K562 (cell line): Measurements from ENCODE around the gene USHBP1. TPM values are rescaled to one million over a fixed set of nuclear protein-coding genes. Genes with fewer than 3 reads are reported as not detected.

ENCODE experiments used
- BDP1 ChIP-seq: IDR thresholded peaks from 3 replicates; pipeline ENCODE4 v1.6.1; 2011; ENCODE audit not compliant: insufficient read length, insufficient read depth
- BRD4 ChIP-seq: fragments of 200-600 bp; sonication (generic); IDR thresholded peaks from 2 replicates; pipeline ENCODE4 v1.6.1; 2017; ENCODE audit warnings: inconsistent platforms
- CBX2 ChIP-seq: fragments of 200-600 bp; sonication (generic); IDR thresholded peaks from one replicate; pipeline ENCODE4 v1.6.1; 2012; ENCODE audit warnings: mild to moderate bottlenecking, low read length, inconsistent platforms; ENCODE audit not compliant: insufficient read depth, poor library complexity, severe bottlenecking
- CTBP1 ChIP-seq: fragments of 450-650 bp; IDR thresholded peaks from 2 replicates; pipeline ENCODE4 v1.6.1; 2016; ENCODE audit warnings: borderline replicate concordance
- EGR1 ChIP-seq: fragments of 450-650 bp; conservative IDR thresholded peaks from 2 replicates; pipeline ENCODE4 v1.6.1; 2017; ENCODE audit warnings: mild to moderate bottlenecking
- ESRRA ChIP-seq: fragments of 450-650 bp; IDR thresholded peaks from 2 replicates; pipeline ENCODE4 v1.6.1; 2014; ENCODE audit warnings: low read depth, mild to moderate bottlenecking, moderate library complexity, borderline replicate concordance
- GABPB2 ChIP-seq: fragments of 250-450 bp; sonication (Bioruptor Pico); conservative IDR thresholded peaks from 2 replicates; pipeline ENCODE4 v1.5.1; 2021; ENCODE audit warnings: mild to moderate bottlenecking
- MEIS2 ChIP-seq: fragments of 450-650 bp; IDR thresholded peaks from 2 replicates; pipeline ENCODE4 v1.6.1; 2014; ENCODE audit warnings: mild to moderate bottlenecking; ENCODE audit not compliant: partially characterized antibody
- NFRKB ChIP-seq: fragments of 450-650 bp; IDR thresholded peaks from 2 replicates; pipeline ENCODE4 v1.6.1; 2016; ENCODE audit warnings: low read depth
- NR2C2 ChIP-seq, 2 experiments: fragments of 200-800 bp in 1 of 2; sonication (Bioruptor generic) in 1 of 2; sonication (generic) in 1 of 2; formaldehyde crosslinking in 1 of 2; IDR thresholded peaks; 2 replicates each; pipeline versions ENCODE4 v1.6.1 to v1.8.0; 2016 to 2022; ENCODE audit warnings: mild to moderate bottlenecking in 1 of 2, missing compliant biosample characterization in 1 of 2, missing genetic modification characterization in 1 of 2, missing genetic modification reagents in 1 of 2
- NR3C1 ChIP-seq: sonication (generic); formaldehyde crosslinking; IDR thresholded peaks from 2 replicates; pipeline ENCODE4 v1.8.1; 2022; ENCODE audit warnings: missing genetic modification reagents
- NRF1 ChIP-seq, 2 experiments: fragments of 450-650 bp; IDR thresholded peaks in 1 of 2; conservative IDR thresholded peaks in 1 of 2; 2 replicates each; pipeline ENCODE4 v1.6.1; 2014; ENCODE audit warnings: mild to moderate bottlenecking in 2 of 2
- RBM17 ChIP-seq: fragments of 200-400 bp; formaldehyde crosslinking; IDR thresholded peaks from 2 replicates; pipeline ENCODE4 v1.6.1; 2017; ENCODE audit warnings: low read depth, mild to moderate bottlenecking, low read length, borderline replicate concordance
- RBM22 ChIP-seq: fragments of 200-400 bp; formaldehyde crosslinking; IDR thresholded peaks from 2 replicates; pipeline ENCODE4 v1.6.1; 2018; ENCODE audit warnings: low read length, low read depth; ENCODE audit not compliant: poor library complexity, severe bottlenecking
- TFAM ChIP-seq: fragments of 250-450 bp; sonication (Bioruptor Pico); conservative IDR thresholded peaks from 2 replicates; pipeline ENCODE4 v1.5.0; 2021; ENCODE audit warnings: mild to moderate bottlenecking, moderate library complexity
- TOE1 ChIP-seq, 2 experiments: fragments of 450-650 bp in 1 of 2; sonication (generic) in 1 of 2; formaldehyde crosslinking in 1 of 2; IDR thresholded peaks; 2 replicates each; pipeline versions ENCODE4 v1.7.1 to v1.8.0; 2016 to 2022; ENCODE audit warnings: borderline replicate concordance in 2 of 2, mild to moderate bottlenecking in 2 of 2, antibody characterized with exemption in 1 of 2, inconsistent platforms in 1 of 2, low read depth in 1 of 2, missing genetic modification reagents in 1 of 2, moderate library complexity in 1 of 2
- WHSC1 ChIP-seq: IDR thresholded peaks from one replicate; pipeline ENCODE4 v1.6.1; 2012; ENCODE audit warnings: low read length, control low read depth, inconsistent platforms
- ZNF146 ChIP-seq: IDR thresholded peaks from one replicate; pipeline ENCODE4 v1.6.1; 2018; ENCODE audit warnings: missing compliant biosample characterization; ENCODE audit not compliant: unreplicated experiment
- ZNF175 ChIP-seq: fragments of 200-800 bp; sonication (Bioruptor generic); IDR thresholded peaks from 2 replicates; pipeline ENCODE4 v1.6.1; 2016; ENCODE audit warnings: low read depth, mild to moderate bottlenecking, missing genetic modification characterization, missing compliant biosample characterization
- ZNF583 ChIP-seq: fragments of 250-450 bp; sonication (Bioruptor Pico); IDR thresholded peaks from 2 replicates; pipeline ENCODE4 v1.4.0; 2020
- polyA plus RNA-seq, 8 experiments: library from polyadenylated mRNA; depleted of rRNA in 4 of 8; stranded (reverse) in 5 of 8; unstranded in 3 of 8; fragments of >200 nt; fragmentation: Nextera tagmentation in 2 of 8; fragmentation: Illumina TruSeq in 1 of 8; extraction: Ambion mirVana in 2 of 8; extraction: Trizol in 1 of 8; gene quantifications; 2 replicates each; pipeline versions ENCODE4 v1.2.1 to v1.2.3, GENCODE V29; 2011 to 2014; ENCODE audit warnings: inconsistent platforms in 1 of 8, missing spikeins in 1 of 8
- total RNA-seq, 7 experiments: library from RNA; depleted of rRNA in 6 of 7; stranded (reverse); fragments of >200 nt in 6 of 7; fragmentation: Illumina TruSeq in 2 of 7; extraction: Trizol in 2 of 7; gene quantifications; 2 replicates each; pipeline versions ENCODE4 v1.2.1 to v1.2.3, GENCODE V29; 2011 to 2021; ENCODE audit warnings: low replicate concordance in 1 of 7
- TF ChIP-seq, protein P1 (sequence below): fragments of 450-650 bp; IDR thresholded peaks from 2 replicates; pipeline ENCODE4 v1.6.1; 2017; ENCODE audit warnings: mild to moderate bottlenecking, moderate library complexity
- TF ChIP-seq, protein P2 (sequence below): fragments of 450-650 bp; IDR thresholded peaks from 2 replicates; pipeline ENCODE4 v1.6.1; 2016
- TF ChIP-seq, protein P3 (sequence below): sonication (generic); formaldehyde crosslinking; IDR thresholded peaks from 2 replicates; pipeline ENCODE4 v1.8.1; 2023; ENCODE audit warnings: mild to moderate bottlenecking, missing genetic modification reagents

The USHBP1 gene
- total and polyA plus RNA-seq, 9 of the 15 experiments (the other 6 are each of a cell fraction or from before 2014, with no cell fraction given), result 0.03 to 0.10 (median 0.05) TPM; not detected in 5

DNA sequence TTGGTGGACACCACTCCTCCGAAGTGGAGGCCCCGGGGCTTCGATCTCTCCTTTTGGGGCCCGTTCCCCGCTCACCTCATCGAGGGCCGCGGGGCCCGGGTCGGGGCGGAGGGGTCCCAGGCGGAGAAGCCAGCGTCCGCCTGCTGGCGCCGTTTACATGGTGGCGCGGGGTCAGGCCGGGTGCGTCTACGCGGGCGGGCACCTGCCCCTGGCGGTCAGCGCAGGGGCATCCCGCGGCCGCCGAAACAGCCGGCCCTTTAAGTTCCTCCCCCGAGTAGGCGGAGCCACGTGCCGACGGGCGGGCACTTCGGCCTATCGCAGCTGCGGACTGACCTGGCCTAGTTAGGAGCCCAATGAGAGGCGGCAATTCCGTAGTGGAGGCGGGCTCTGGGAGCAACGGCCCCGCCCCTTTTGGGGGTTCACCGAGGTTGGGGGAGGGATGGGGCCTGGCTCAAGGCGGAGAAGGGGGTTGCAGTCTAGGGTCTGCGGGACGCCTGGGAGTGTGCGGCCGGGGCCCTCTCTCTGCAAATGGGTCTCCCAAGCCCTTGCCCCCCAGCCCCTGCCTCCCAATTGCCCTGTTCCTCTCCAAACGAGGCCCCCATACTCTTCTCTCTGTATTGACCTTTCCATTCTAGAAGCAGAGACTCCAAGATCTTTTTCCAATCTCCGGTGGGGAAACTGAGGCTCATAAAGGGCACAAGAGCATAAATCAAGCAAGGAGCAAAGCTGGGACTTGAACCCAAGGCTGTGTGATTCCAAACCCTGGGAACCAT lies 38.8 kb upstream of the USHBP1 start, which contains the start of gene ABHD8 (continued):
- TF ChIP-seq, protein P1, sequence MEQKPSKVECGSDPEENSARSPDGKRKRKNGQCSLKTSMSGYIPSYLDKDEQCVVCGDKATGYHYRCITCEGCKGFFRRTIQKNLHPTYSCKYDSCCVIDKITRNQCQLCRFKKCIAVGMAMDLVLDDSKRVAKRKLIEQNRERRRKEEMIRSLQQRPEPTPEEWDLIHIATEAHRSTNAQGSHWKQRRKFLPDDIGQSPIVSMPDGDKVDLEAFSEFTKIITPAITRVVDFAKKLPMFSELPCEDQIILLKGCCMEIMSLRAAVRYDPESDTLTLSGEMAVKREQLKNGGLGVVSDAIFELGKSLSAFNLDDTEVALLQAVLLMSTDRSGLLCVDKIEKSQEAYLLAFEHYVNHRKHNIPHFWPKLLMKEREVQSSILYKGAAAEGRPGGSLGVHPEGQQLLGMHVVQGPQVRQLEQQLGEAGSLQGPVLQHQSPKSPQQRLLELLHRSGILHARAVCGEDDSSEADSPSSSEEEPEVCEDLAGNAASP, result no peak
- TF ChIP-seq ZNF583 (CRISPR knock-in tag), result no peak
- TF ChIP-seq, protein P2, sequence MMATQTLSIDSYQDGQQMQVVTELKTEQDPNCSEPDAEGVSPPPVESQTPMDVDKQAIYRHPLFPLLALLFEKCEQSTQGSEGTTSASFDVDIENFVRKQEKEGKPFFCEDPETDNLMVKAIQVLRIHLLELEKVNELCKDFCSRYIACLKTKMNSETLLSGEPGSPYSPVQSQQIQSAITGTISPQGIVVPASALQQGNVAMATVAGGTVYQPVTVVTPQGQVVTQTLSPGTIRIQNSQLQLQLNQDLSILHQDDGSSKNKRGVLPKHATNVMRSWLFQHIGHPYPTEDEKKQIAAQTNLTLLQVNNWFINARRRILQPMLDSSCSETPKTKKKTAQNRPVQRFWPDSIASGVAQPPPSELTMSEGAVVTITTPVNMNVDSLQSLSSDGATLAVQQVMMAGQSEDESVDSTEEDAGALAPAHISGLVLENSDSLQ, result peak; percentile 99
- TF ChIP-seq MEIS2, result no peak
- no peak for TF ChIP-seq WHSC1
- TF ChIP-seq NR3C1 (CRISPR knock-in tag), result no peak
- TF ChIP-seq NFRKB, result no peak
- TF ChIP-seq CBX2, result no peak
- no peak for TF ChIP-seq ZNF175
- peak; percentile 61; the same call in 1 of the 2 replicates for TF ChIP-seq ESRRA
- TF ChIP-seq RBM17, result no peak
- TF ChIP-seq BDP1, result no peak
- TF ChIP-seq BRD4, result no peak
- TF ChIP-seq RBM22, result peak; percentile 60
- TF ChIP-seq TFAM (CRISPR knock-in tag), result no peak
- no peak for TF ChIP-seq ZNF146 (CRISPR knock-in tag)
- TF ChIP-seq EGR1, result peak; percentile 82
- peak; percentile 85 for TF ChIP-seq CTBP1
- TF ChIP-seq GABPB2 (CRISPR knock-in tag), result no peak
- TF ChIP-seq NR2C2 (CRISPR knock-in tag; IDR thresholded peaks at IDR 0.05), result peak; percentile 56; the same call in 1 of the 2 replicates
- TF ChIP-seq NR2C2 (tag; IDR thresholded peaks at IDR 0.05), result peak; percentile 91
- peak; percentile 82 to 84 for TF ChIP-seq NRF1 (conservative IDR thresholded peaks at IDR 0.05 in 1 of 2, IDR thresholded peaks at IDR 0.05 in 1 of 2)
- TF ChIP-seq, protein P3, sequence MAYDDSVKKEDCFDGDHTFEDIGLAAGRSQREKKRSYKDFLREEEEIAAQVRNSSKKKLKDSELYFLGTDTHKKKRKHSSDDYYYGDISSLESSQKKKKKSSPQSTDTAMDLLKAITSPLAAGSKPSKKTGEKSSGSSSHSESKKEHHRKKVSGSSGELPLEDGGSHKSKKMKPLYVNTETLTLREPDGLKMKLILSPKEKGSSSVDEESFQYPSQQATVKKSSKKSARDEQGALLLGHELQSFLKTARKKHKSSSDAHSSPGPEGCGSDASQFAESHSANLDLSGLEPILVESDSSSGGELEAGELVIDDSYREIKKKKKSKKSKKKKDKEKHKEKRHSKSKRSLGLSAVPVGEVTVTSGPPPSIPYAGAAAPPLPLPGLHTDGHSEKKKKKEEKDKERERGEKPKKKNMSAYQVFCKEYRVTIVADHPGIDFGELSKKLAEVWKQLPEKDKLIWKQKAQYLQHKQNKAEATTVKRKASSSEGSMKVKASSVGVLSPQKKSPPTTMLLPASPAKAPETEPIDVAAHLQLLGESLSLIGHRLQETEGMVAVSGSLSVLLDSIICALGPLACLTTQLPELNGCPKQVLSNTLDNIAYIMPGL (CRISPR knock-in tag), result peak; percentile 71; the same call in 1 of the 2 replicates
- peak; percentile 87 for TF ChIP-seq TOE1 (IDR thresholded peaks at IDR 0.05; ENCODE audit: borderline replicate concordance)
- no peak for TF ChIP-seq TOE1 (CRISPR knock-in tag; IDR thresholded peaks at IDR 0.05; ENCODE audit: borderline replicate concordance, low read depth)
